Stimulated activated CD8-positive, alpha-beta memory T cell treated with anti-CD3 and anti-CD28 coated beads, Interleukin-4, amount 100 ng/mL, for 1 hour (primary cell): ENCODE measurements around the gene TAX1BP1.

Experiments
- DNase-seq, 2 donors: peaks; one replicate each; pipeline ENCODE4 v3.0.0-alpha.2; 2020; ENCODE audit warnings: low read depth in 2 of 2, low spot score in 1 of 2

Gene TAX1BP1

DNA sequence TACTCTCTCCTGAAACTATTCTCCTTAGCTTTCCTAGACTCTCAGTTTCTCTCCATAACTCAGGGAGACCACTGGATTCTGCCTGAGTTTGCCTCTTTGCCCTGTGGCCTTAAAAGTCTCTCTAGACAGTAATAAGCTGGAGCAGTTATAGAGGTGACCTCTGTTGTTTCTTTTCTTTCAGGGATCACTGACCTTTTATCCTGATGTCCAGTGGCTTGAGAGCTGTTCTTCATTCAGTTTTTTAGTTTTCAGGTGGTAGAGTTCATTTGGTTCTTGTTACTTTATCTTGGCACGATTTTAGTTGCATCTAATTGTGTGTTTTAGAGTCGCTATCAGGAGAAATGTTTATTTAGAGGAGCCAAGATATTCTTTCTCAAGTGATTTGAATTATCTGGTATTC is 37.7 kb downstream of the TAX1BP1 start:
- DNase-seq = no peak

DNA sequence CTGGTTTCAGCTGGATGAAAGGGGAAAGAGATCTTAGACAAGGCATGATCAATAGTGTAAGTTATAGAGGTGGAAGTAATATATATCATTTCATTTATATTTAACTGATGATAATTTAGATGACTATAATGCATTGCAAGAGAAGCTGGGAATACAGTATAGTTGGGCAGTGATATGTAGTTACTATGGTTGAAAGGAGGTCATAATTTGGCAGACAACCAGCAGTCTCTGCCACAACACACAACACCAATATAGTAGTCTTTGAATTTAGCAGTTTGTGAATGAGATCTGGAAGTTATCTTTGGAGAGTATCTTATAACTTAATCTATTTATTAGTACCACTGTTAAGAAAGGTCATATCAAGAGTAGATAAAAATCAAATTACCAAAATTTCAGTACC is 39.9 kb downstream of the TAX1BP1 start:
- DNase-seq = no peak

DNA sequence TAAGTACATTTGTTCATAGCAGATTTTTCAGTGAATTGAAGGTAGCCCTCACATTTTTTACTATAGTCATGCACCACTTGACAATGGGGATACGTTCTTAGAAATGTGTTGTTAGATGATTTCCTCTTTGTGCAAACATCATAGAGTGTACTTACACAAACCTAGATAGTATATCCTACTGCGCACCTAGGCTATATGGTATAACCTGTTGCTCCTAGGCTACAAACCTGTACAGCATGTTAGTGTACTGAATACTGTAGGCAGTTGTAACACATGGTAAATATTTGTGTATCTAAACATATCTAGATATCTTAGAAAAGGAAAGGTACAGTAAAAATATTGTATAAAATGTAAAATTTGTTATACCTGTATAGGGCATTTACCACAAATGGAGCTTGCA is 41.2 kb downstream of the TAX1BP1 start:
- no peak for DNase-seq

GRCh38 chr7:27782849-27783248 is 42.9 kb downstream of the TAX1BP1 start:
- DNase-seq = no peak

GRCh38 chr7:27784399-27785053 is 44.6 kb downstream of the TAX1BP1 start:
- no peak for DNase-seq

DNA sequence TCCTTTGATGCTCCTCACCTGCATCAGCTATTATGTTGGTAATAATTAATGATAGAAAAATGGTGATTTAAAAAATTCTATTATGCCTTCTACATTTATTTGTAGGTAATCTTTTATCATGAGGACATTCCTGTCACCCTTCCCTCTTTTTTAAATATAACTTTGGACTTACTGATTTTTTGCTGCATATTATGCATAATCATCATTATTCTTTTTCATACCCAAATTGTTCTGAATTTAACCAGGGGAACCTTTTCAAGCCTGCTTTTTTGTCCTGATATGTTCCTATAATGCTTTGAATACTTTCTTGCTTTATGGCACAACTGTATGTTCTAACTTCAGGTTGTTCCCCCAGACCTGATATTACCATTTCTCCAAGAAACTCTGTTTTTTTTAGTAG is 48.5 kb downstream of the TAX1BP1 start:
- no peak for DNase-seq

GRCh38 chr7:27793780-27794179 is 53.8 kb downstream of the TAX1BP1 start:
- DNase-seq = no peak

- no peak for DNase-seq
These were observed 56.0 kb downstream of the TAX1BP1 start for GRCh38 chr7:27795977-27796376.

DNA sequence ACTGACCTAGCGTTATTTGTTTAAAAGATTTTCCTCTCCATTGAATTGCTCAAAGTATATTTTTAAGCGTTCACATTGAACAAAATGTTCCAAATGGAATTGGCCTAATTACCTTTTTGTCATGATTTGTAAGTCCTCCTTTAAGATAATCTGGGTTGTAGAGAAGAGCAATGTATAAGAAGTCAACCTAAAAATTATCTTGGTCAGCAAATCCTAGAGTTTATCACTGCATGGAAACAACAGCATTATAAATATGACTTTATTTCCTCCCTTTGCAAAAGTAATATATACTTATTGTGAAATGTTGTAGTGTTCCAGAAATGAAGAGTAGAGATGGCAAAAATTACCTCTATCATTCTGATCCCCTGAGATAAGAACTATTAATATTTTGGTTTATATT is 59.2 kb downstream of the TAX1BP1 start:
- no peak for DNase-seq

- no peak for DNase-seq
These were observed 63.0 kb downstream of the TAX1BP1 start for GRCh38 chr7:27802999-27803398.

DNA sequence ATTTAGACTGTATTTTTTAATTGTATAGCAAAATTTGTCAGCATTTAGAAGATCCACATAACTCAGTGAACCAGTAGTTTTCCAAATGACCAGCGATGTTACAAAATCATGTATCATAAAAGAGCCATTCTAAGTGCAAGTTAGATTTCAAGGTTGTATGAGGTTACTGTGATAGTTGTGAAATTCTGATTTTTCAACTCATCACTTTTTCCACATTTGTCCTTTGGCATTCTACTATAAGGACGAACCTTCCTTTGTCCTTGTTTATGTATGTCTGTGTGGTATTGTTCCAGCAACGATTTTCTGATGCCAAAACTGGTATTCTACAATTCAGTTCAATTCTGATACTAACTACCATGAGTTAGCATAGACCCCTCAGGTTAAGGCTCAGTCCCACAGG is 64.2 kb downstream of the TAX1BP1 start:
- DNase-seq = no peak

- DNase-seq = no peak
These were observed 68.7 kb downstream of the TAX1BP1 start for GRCh38 chr7:27808626-27809025.

GRCh38 chr7:27810186-27810585 is 70.2 kb downstream of the TAX1BP1 start:
- no peak for DNase-seq

DNA sequence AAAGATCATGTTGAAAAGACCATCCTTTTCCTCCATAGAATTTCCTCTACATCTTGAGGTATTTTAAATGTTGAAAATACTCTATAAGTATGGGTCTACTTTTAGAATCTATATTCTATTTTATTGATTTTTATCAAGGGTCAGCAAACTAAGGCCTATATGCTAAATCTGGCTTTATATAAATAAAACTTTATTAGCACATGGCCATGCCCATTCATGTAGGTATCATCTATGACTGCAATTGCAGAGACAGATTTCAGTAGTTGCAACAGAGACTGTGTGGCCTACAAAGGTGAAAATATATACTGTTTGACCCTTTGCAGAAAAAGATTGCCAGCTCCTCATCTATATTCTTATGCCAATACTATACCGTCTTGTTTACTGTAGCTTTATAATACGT is 72.7 kb downstream of the TAX1BP1 start:
- no peak for DNase-seq

DNA sequence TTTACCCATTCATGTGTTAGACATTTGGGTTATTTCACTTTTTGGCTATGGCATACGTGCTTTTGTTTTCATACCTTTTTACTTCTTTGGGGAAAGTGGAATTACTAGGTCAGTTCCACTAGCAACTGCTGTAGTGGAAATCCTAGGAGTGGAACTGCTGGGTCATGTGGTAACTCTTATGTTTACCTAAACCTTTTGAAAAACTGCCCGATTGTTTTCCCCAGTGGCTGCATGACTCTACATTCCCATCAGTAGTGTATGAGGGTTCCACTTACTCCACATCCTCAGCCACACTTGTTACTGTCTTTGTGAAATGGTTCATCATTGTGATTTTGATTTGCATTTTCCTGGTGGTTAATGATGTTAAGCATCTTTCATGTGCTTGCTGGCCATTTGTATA is 82.3 kb downstream of the TAX1BP1 start:
- no peak for DNase-seq

- DNase-seq = no peak
These were observed 85.9 kb downstream of the TAX1BP1 start for GRCh38 chr7:27825891-27826290.

DNA sequence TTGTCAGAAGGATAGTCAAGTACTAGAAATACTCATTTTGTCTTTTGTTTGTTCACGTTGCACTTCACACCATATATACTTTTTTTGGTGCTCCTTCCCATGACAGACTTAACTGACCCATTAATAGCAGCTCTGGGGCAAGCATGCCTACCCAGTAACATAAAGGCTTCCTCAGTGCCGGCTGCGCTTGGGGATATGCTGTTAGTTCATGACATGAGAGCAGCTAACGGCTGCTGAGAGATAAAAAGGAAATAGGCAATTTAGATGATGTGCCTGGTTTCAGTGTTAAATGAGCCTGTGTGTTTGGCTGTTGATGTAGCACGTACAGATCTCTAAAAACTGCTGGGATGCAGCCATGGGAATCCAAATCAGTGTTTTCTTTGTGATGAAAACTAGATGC is 86.4 kb downstream of the TAX1BP1 start:
- no peak for DNase-seq

GRCh38 chr7:27834179-27834921 is 94.4 kb downstream of the TAX1BP1 start:
- no peak for DNase-seq

DNA sequence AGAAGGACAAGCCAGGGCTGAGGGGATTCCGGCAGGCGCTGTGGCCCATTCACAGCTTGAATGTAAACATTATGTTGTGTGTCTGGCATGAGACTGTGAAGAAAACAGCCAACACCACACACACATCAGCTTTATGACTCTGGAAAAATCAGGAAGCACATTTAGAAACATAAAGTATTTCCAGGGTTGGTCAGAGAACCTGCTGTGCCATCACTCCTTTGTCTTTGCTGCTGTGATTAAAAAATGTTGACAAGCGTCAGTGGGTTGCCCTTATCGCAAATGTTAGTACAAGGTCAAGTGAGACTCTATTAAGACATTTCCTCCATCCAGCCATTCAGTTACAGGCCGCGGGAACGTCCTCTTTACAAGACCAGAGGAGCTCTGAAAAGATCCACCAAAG is 95.4 kb downstream of the TAX1BP1 start:
- DNase-seq = no peak

DNA sequence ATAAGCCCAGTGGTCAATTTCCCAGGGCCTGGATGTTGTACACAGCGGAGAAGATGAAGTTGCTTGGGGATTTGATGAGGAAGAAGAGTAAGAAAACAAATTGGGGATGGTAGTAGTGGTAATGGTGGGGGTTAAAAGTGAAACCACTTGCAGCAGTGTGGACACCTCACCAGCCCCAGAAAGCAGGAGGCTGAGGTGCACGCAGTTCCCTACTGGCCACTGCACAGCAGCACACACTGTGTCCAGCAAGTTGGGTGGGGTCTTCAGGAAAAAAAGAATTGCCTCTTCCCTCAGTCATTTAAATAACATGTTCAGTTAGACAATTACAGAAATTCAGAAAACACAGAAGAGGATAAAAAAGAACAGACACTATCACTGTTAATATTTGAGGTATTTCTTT is 96.6 kb downstream of the TAX1BP1 start:
- no peak for DNase-seq

DNA sequence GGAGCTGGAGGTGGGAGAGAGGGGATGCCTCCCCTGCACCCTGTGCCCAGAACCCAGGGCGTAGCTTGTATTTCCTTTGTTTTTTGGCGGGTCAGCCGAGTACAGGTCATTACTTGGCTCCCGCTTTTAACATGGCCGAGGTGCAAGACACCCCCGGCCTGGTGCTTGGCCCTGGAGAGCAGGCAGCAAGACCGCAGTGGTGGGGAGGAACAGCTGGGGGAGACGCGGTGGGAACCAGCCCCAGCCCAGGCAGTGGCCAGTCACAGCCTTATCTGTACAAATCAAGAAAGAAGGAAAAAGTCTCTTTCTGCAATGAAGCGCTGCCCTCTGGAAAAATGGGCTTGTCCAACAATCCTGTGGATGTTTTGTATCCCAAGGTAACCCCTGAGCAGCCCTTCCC is 99.1 kb downstream of the TAX1BP1 start:
- no peak for DNase-seq

DNA sequence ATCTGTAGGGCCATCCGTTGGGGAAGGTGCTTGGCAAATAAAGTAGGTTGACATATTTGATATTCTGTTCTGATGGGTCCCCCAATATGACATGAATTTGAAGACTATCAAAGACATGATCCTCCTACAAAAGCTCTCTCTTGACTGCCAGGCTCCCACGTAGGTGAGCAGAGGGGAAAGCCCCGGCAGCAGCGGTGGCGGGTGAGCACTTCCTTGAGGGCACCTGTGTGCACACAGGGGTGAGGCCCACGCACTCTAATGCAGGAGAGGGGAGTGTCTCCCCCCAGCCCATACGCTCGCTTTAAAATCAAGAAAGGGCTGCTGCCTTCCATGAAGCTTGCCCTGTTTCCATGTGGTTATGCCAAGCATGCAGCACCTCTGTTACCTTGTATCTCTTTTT is 100.4 kb downstream of the TAX1BP1 start:
- DNase-seq = no peak

DNA sequence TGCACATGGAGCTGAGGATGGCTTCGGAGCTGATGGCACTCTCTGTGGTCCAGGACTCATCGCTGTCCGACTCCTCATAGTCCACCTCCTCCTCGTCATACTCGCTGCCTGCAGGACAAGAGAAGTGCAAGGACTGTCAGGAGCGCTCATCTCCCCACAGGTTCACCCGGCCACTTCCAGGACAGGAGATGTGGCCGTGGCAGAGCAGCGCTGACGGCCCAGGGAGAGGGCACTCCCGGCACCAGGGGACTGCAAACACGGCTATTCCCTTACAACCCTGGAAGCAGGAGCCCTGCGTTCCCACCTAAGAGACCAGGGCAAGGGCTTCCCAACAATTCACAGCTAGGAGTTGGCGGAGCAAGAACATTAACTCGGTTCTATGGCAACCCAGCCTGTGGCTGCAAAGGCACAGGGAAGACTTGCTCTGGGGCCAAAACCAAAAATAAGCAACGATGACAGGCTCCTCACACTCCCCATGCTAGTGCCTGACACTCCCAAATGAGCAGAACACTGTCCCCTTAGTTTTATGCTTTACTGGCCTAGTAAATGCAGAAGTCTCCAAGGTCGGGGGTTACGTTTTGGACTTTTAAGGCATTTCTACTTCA is 100.9 kb downstream of the TAX1BP1 start:
- no peak for DNase-seq
